SK-N-SH (cell line): ENCODE measurements around the gene THOC6. TPM values are rescaled to one million over a fixed set of nuclear protein-coding genes. Genes with fewer than 3 reads are reported as not detected.

Experiments used
- CTCF ChIA-PET: fragments of 300-600, 350-600 bp; formaldehyde crosslinking; extraction: SDS; loops from one replicate; lab custom pipeline; 2021; lab: Yijun Ruan, JAX
- POLR2A ChIA-PET: fragments of 350-600 bp; sonication (Branson Sonifier 250); formaldehyde crosslinking; extraction: SDS; loops from one replicate; lab custom pipeline; 2020; ENCODE audit warnings: antibody characterized with exemption, inconsistent platforms; lab: Yijun Ruan, JAX
- DNase-seq: peaks from one replicate; pipeline ENCODE4 v3.0.0; 2012
- H2AFZ ChIP-seq: fragments of 200-600 bp; sonication (generic); 2 replicates; pipeline ENCODE4 v1.8.1; 2016; ENCODE audit warnings: antibody characterized with exemption, mild to moderate bottlenecking, low read depth
- H3F3A ChIP-seq: fragments of 200-600 bp; sonication (generic); replicated peaks from 2 replicates; pipeline ENCODE3; 2016; ENCODE audit warnings: antibody characterized with exemption, mild to moderate bottlenecking; ENCODE audit not compliant: insufficient read depth
- H3K27ac ChIP-seq, 2 experiments: fragments of 200-500 bp in 1 of 2; fragments of 200-600 bp in 1 of 2; sonication (Bioruptor generic) in 1 of 2; sonication (generic), shearing (Covaris generic) in 1 of 2; 2 replicates each; pipeline versions ENCODE4 v1.5.1 to v1.6.1; 2014 to 2016; ENCODE audit warnings: low read depth in 2 of 2, inconsistent platforms in 1 of 2, low read length in 1 of 2, mild to moderate bottlenecking in 1 of 2, mixed read lengths in 1 of 2
- H3K27me3 ChIP-seq: fragments of 200-600 bp; sonication (generic), shearing (Covaris generic); 2 replicates; pipeline ENCODE4 v1.6.1; 2016; ENCODE audit warnings: mixed run types; ENCODE audit not compliant: insufficient read depth
- H3K36me3 ChIP-seq, 2 experiments: fragments of 200-500 bp in 1 of 2; fragments of 200-600 bp in 1 of 2; sonication (Bioruptor generic) in 1 of 2; sonication (generic) in 1 of 2; replicated peaks in 1 of 2; 2 replicates each; pipeline versions ENCODE3 to v1.5.1; 2014 to 2016; ENCODE audit warnings: low read length in 1 of 2, mild to moderate bottlenecking in 1 of 2; ENCODE audit not compliant: insufficient read depth in 2 of 2, control insufficient read depth in 1 of 2
- H3K4me1 ChIP-seq, 2 experiments: fragments of 200-500 bp in 1 of 2; fragments of 200-600 bp in 1 of 2; sonication (Bioruptor generic) in 1 of 2; sonication (generic), shearing (Covaris generic) in 1 of 2; 2 replicates each; pipeline versions ENCODE4 v1.5.1 to v1.6.1; 2014 to 2016; ENCODE audit warnings: low read depth in 1 of 2, low read length in 1 of 2, mixed run types in 1 of 2; ENCODE audit not compliant: insufficient read depth in 2 of 2, control insufficient read depth in 1 of 2
- H3K4me2 ChIP-seq: fragments of 200-600 bp; sonication (generic), shearing (Covaris generic); 2 replicates; pipeline ENCODE4 v1.6.1; 2017; ENCODE audit warnings: mixed run types
- H3K4me3 ChIP-seq, 2 experiments: fragments of 200-500 bp in 1 of 2; fragments of 200-600 bp in 1 of 2; sonication (Bioruptor generic) in 1 of 2; sonication (generic), shearing (Covaris generic) in 1 of 2; 2 replicates each; pipeline versions ENCODE4 v1.5.1 to v1.8.1; 2014 to 2016; ENCODE audit warnings: low read depth in 2 of 2, inconsistent platforms in 1 of 2, low read length in 1 of 2, mild to moderate bottlenecking in 1 of 2, mixed read lengths in 1 of 2, moderate library complexity in 1 of 2
- H3K79me2 ChIP-seq: fragments of 200-600 bp; sonication (generic); 2 replicates; pipeline ENCODE4 v1.8.1; 2017; ENCODE audit warnings: mild to moderate bottlenecking; ENCODE audit not compliant: insufficient read depth
- H3K9ac ChIP-seq: fragments of 200-600 bp; sonication (generic); 2 replicates; pipeline ENCODE4 v1.6.1; 2017; ENCODE audit warnings: mixed run types
- H3K9me2 ChIP-seq: fragments of 200-600 bp; sonication (generic); 2 replicates; pipeline ENCODE4 v1.6.1; 2017; ENCODE audit warnings: mixed run types
- H3K9me3 ChIP-seq: fragments of 200-600 bp; sonication (generic); 2 replicates; pipeline ENCODE4 v1.6.1; 2017; ENCODE audit warnings: mixed run types, mild to moderate bottlenecking, moderate library complexity
- H4K20me1 ChIP-seq: fragments of 200-600 bp; sonication (generic); 2 replicates; pipeline ENCODE4 v1.6.1; 2017; ENCODE audit warnings: mild to moderate bottlenecking, mixed run types; ENCODE audit not compliant: insufficient read depth
- CHD2 ChIP-seq: fragments of 150-350 bp; IDR thresholded peaks from 2 replicates; pipeline ENCODE4 v1.6.1; 2018; ENCODE audit warnings: low read length; ENCODE audit not compliant: partially characterized antibody
- EZH2phosphoT487 ChIP-seq: fragments of 200-600 bp; sonication (generic); IDR thresholded peaks from 2 replicates; pipeline ENCODE4 v1.6.1; 2017; ENCODE audit warnings: low read depth, mixed run types, mild to moderate bottlenecking, antibody characterized with exemption, moderate library complexity, borderline replicate concordance
- FOXJ3 ChIP-seq: sonication (generic); formaldehyde crosslinking; IDR thresholded peaks from 2 replicates; pipeline ENCODE4 v1.5.1; 2020; ENCODE audit warnings: mild to moderate bottlenecking, missing genetic modification reagents
- FOXM1 ChIP-seq: IDR thresholded peaks from 2 replicates; pipeline ENCODE4 v1.4.0; 2012; ENCODE audit warnings: low read depth, mild to moderate bottlenecking
- JUND ChIP-seq: IDR thresholded peaks from 2 replicates; pipeline ENCODE4 v1.4.0; 2012
- MEF2A ChIP-seq: IDR thresholded peaks from 2 replicates; pipeline ENCODE4 v1.4.0; 2012; ENCODE audit warnings: low read depth, borderline replicate concordance
- MXI1 ChIP-seq: IDR thresholded peaks from 2 replicates; pipeline ENCODE4 v1.6.1; 2012; ENCODE audit warnings: mild to moderate bottlenecking, low read depth, low read length, improper control_type of control experiment
- NFIC ChIP-seq: IDR thresholded peaks from 2 replicates; pipeline ENCODE4 v1.4.0; 2012; ENCODE audit warnings: borderline replicate concordance
- NRF1 ChIP-seq: IDR thresholded peaks from 2 replicates; pipeline ENCODE4 v1.6.1; 2012; ENCODE audit warnings: low read depth, mild to moderate bottlenecking, low read length
- RAD21 ChIP-seq: IDR thresholded peaks from 2 replicates; pipeline ENCODE4 v1.6.1; 2012; ENCODE audit warnings: mild to moderate bottlenecking, low read length
- RCOR1 ChIP-seq: fragments of 150-350 bp; IDR thresholded peaks from 2 replicates; pipeline ENCODE4 v1.6.1; 2017; ENCODE audit warnings: antibody characterized with exemption, low read length
- TAF1 ChIP-seq: IDR thresholded peaks from 2 replicates; pipeline ENCODE4 v1.6.1; 2012; ENCODE audit warnings: low read depth, mild to moderate bottlenecking, low read length, moderate library complexity, borderline replicate concordance
- TEAD4 ChIP-seq: IDR thresholded peaks from 2 replicates; pipeline ENCODE4 v1.4.0; 2012; ENCODE audit warnings: mild to moderate bottlenecking, borderline replicate concordance; ENCODE audit not compliant: insufficient read depth
- WGBS: methylation state at CpG from one replicate; pipeline ENCODE4 v1.1.6; 2017; ENCODE audit warnings: low lambda C conversion rate; 5-methylcytosine and 5-hydroxymethylcytosine counted together
- polyA plus RNA-seq, 3 experiments: library from polyadenylated mRNA; depleted of rRNA; stranded (reverse); fragments of >200 nt; gene quantifications; 2 replicates each; pipeline ENCODE4 v1.2.3, GENCODE V29; 2012
- TF ChIP-seq, protein P1 (sequence below): fragments of 150-350 bp; IDR thresholded peaks from 2 replicates; pipeline ENCODE4 v1.6.1; 2017; ENCODE audit warnings: antibody characterized with exemption, low read length, low read depth, borderline replicate concordance
- TF ChIP-seq, protein P2 (sequence below): IDR thresholded peaks from 2 replicates; pipeline ENCODE4; 2012
- TF ChIP-seq, protein P3 (sequence below): IDR thresholded peaks from 2 replicates; pipeline ENCODE4 v1.4.0; 2012; ENCODE audit warnings: low read depth, borderline replicate concordance
- TF ChIP-seq, protein P4 (sequence below): IDR thresholded peaks from 2 replicates; pipeline ENCODE4 v1.4.0; 2012; ENCODE audit warnings: low read depth
- TF ChIP-seq, protein P5 (sequence below): IDR thresholded peaks from 2 replicates; pipeline ENCODE4 v1.4.0; 2012; ENCODE audit warnings: low read depth, borderline replicate concordance

The THOC6 gene
- polyA plus RNA-seq, 1 of the 3 experiments (the other 2 are of a cell fraction) = 37.7 TPM

DNA sequence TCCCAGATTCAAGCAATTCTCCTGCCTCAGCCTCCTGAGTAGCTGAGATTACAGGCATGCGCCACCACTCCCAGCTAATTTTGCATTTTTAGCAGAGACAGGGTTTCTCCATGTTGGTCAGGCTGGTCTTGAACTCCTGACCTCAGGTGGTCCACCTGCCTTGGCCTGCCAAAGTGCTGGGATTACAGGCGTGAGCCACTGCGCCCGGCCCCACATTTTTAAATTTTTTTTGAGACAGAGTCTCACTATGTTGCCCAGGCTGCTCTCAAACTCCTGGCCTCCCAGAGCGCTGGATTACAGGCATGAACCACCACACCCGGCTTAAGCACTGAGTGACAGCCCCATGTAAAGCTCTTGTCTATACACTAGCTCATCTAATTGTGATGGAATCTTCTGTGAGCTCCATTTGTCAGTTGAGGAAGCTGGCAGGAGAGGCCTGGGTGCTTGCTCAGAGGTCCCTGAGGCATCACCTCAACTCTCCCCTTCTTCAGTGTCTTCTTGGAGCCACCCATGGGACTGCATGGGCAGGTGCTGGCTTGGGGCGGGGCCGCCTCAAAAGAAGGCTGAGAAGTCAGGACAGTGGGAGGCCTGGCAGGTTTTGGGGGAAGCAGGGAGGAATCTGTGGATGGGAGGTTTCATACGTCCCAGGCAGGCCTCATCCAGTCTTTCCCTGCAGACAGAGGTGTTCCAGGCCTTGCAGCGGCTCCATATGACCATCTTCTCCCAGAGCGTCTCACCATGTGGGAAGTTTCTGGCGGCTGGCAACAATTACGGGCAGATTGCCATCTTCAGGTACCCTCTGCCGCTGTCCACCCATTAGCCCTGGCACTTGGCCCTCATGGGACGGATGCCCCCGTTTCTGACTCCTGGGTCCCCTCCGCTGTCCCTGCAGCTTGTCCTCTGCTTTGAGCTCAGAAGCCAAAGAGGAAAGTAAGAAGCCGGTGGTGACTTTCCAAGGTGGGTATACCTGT, 1.5 kb downstream of the THOC6 start:
- peaks cover 8 to 27% of the 10 kb centered on the region in 2 experiments; a peak in 3 of 4 replicates for H3K4me1 ChIP-seq
- peaks cover 20% of the 10 kb centered on the region for H4K20me1 ChIP-seq
- POLR2A ChIA-PET = interaction anchor here (0.7 kb wide), 1 partner anchor 109 kb away, joined by 3 read pairs; the partner anchor contains the start of gene ZNF213

More for the DNA sequence above, 1.5 kb downstream of the THOC6 start:
- CTCF ChIA-PET = no interaction called here
- no peaks in the 10 kb centered on the region for H3K9me3 ChIP-seq
- H3K36me3 ChIP-seq = peaks cover 21 to 26% of the 10 kb centered on the region in 2 experiments
- WGBS = 91% methylated on average over 17 of the region's 18 CpGs
- H3K4me3 ChIP-seq = no peak overlapping the region
- no peaks in the 10 kb centered on the region for H3K27me3 ChIP-seq
- peaks cover 10% of the 10 kb centered on the region; the same call in 1 of the 2 replicates for H3K79me2 ChIP-seq
- no peak for DNase-seq
- H3K9me2 ChIP-seq = no peaks in the 10 kb centered on the region
- H3F3A ChIP-seq = peaks cover 56% of the 10 kb centered on the region
- H2AFZ ChIP-seq = no peak overlapping the region
- no peak overlapping the region for H3K9ac ChIP-seq
- H3K4me2 ChIP-seq = no peak overlapping the region
- TF ChIP-seq, protein P1, sequence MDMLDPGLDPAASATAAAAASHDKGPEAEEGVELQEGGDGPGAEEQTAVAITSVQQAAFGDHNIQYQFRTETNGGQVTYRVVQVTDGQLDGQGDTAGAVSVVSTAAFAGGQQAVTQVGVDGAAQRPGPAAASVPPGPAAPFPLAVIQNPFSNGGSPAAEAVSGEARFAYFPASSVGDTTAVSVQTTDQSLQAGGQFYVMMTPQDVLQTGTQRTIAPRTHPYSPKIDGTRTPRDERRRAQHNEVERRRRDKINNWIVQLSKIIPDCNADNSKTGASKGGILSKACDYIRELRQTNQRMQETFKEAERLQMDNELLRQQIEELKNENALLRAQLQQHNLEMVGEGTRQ = no peak
- TF ChIP-seq FOXJ3 (CRISPR knock-in tag) = no peak
- TF ChIP-seq, protein P2, sequence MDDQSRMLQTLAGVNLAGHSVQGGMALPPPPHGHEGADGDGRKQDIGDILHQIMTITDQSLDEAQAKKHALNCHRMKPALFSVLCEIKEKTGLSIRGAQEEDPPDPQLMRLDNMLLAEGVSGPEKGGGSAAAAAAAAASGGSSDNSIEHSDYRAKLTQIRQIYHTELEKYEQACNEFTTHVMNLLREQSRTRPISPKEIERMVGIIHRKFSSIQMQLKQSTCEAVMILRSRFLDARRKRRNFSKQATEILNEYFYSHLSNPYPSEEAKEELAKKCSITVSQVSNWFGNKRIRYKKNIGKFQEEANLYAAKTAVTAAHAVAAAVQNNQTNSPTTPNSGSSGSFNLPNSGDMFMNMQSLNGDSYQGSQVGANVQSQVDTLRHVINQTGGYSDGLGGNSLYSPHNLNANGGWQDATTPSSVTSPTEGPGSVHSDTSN = no peak
- TF ChIP-seq TAF1 = no peak
- TF ChIP-seq, protein P3, sequence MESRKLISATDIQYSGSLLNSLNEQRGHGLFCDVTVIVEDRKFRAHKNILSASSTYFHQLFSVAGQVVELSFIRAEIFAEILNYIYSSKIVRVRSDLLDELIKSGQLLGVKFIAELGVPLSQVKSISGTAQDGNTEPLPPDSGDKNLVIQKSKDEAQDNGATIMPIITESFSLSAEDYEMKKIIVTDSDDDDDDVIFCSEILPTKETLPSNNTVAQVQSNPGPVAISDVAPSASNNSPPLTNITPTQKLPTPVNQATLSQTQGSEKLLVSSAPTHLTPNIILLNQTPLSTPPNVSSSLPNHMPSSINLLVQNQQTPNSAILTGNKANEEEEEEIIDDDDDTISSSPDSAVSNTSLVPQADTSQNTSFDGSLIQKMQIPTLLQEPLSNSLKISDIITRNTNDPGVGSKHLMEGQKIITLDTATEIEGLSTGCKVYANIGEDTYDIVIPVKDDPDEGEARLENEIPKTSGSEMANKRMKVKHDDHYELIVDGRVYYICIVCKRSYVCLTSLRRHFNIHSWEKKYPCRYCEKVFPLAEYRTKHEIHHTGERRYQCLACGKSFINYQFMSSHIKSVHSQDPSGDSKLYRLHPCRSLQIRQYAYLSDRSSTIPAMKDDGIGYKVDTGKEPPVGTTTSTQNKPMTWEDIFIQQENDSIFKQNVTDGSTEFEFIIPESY = no peak
- TF ChIP-seq EZH2phosphoT487 = no peak
- no peak for TF ChIP-seq RCOR1
- TF ChIP-seq NFIC = no peak
- no peak for TF ChIP-seq NRF1
- no peak for TF ChIP-seq JUND
- TF ChIP-seq, protein P4, sequence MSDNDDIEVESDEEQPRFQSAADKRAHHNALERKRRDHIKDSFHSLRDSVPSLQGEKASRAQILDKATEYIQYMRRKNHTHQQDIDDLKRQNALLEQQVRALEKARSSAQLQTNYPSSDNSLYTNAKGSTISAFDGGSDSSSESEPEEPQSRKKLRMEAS = no peak
- TF ChIP-seq CHD2 = no peak
- TF ChIP-seq, protein P5, sequence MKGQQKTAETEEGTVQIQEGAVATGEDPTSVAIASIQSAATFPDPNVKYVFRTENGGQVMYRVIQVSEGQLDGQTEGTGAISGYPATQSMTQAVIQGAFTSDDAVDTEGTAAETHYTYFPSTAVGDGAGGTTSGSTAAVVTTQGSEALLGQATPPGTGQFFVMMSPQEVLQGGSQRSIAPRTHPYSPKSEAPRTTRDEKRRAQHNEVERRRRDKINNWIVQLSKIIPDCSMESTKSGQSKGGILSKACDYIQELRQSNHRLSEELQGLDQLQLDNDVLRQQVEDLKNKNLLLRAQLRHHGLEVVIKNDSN = no peak
- TF ChIP-seq RAD21 = no peak
- no peak for TF ChIP-seq MEF2A
- TF ChIP-seq FOXM1 = no peak
- TF ChIP-seq MXI1 = no peak
- no peak for TF ChIP-seq TEAD4
- no peak overlapping the region for H3K27ac ChIP-seq
